H1 (cell line): Measurements from ENCODE around the gene UNC5B. TPM values are rescaled to one million over a fixed set of nuclear protein-coding genes. Genes with fewer than 3 reads are reported as not detected.

Source experiments
- CTCF ChIA-PET: fragments of 300-600 bp; sonication (Branson Sonifier 250); formaldehyde crosslinking; loops from one replicate; lab custom pipeline; 2021; ENCODE audit not compliant: partially characterized antibody; lab: Charles Lee
- POLR2A ChIA-PET: fragments of 300-600 bp; sonication (Branson Sonifier 250); formaldehyde crosslinking; loops from one replicate; lab custom pipeline; 2021; ENCODE audit warnings: inconsistent platforms; ENCODE audit not compliant: partially characterized antibody; lab: Charles Lee
- DNase-seq, 2 experiments: peaks; one replicate each; pipeline versions ENCODE4 v3.0.0 to v3.0.0-alpha.2; 2010 to 2022; ENCODE audit warnings: low spot score in 2 of 2, low read depth in 1 of 2, mixed read lengths in 1 of 2
- FAIRE-seq: peaks from 2 replicates; lab custom pipeline; 2011; peaks lifted over from hg19 to GRCh38; lab: Jason Lieb, UNC
- H2AFZ ChIP-seq: 2 replicates; pipeline ENCODE4 v1.8.1; 2012; ENCODE audit warnings: low read length, inconsistent platforms
- H2AK5ac ChIP-seq: 2 replicates; pipeline ENCODE4 v1.6.1; 2013; ENCODE audit warnings: low read depth, low read length
- H2BK120ac ChIP-seq: replicated peaks from 2 replicates; pipeline ENCODE3; 2013; ENCODE audit warnings: low read depth, low read length, inconsistent platforms
- H2BK12ac ChIP-seq: 2 replicates; pipeline ENCODE4 v1.6.1; 2013; ENCODE audit warnings: low read depth, low read length
- H2BK15ac ChIP-seq: 2 replicates; pipeline ENCODE4 v1.6.1; 2013; ENCODE audit warnings: low read length
- H2BK20ac ChIP-seq: 2 replicates; pipeline ENCODE4 v1.6.1; 2013; ENCODE audit warnings: low read length
- H2BK5ac ChIP-seq: 2 replicates; pipeline ENCODE4 v1.6.1; 2013; ENCODE audit warnings: low read depth, low read length
- H3K14ac ChIP-seq: 2 replicates; pipeline ENCODE4 v1.6.1; 2013; ENCODE audit warnings: inconsistent platforms; ENCODE audit not compliant: insufficient read length
- H3K18ac ChIP-seq: 2 replicates; pipeline ENCODE4 v1.6.1; 2013; ENCODE audit warnings: low read length; ENCODE audit errors: extremely low read depth
- H3K23ac ChIP-seq: 2 replicates; pipeline ENCODE4 v1.6.1; 2013; ENCODE audit warnings: inconsistent platforms; ENCODE audit not compliant: insufficient read length
- H3K23me2 ChIP-seq: 2 replicates; pipeline ENCODE4 v1.6.1; 2013; ENCODE audit warnings: low read depth, low read length
- H3K27ac ChIP-seq: 2 replicates; pipeline ENCODE4 v1.6.1; 2011; ENCODE audit warnings: low read depth, low read length, inconsistent platforms
- H3K27me3 ChIP-seq, 4 experiments: replicated peaks in 1 of 4; 1 replicate in 1 of 4; 2 replicates in 3 of 4; pipeline versions ENCODE4 v1.6.1 to v1.8.1; 2011 to 2013; ENCODE audit warnings: low read length in 3 of 4, mild to moderate bottlenecking in 3 of 4, inconsistent platforms in 2 of 4, mixed read lengths in 2 of 4, moderate library complexity in 1 of 4; ENCODE audit not compliant: control insufficient read depth in 3 of 4, insufficient read depth in 3 of 4; ENCODE audit errors: extremely low read depth in 1 of 4
- H3K36me3 ChIP-seq, 4 experiments: 2 replicates each; pipeline versions ENCODE4 v1.6.1 to v1.8.1; 2011 to 2013; ENCODE audit warnings: mild to moderate bottlenecking in 4 of 4, low read length in 3 of 4, moderate library complexity in 2 of 4, control low read depth in 1 of 4, inconsistent platforms in 1 of 4; ENCODE audit not compliant: insufficient read depth in 4 of 4, control insufficient read depth in 2 of 4
- H3K4ac ChIP-seq: replicated peaks from 2 replicates; pipeline ENCODE3; 2013; ENCODE audit warnings: low read length, low read depth, mixed read lengths, inconsistent platforms; ENCODE audit not compliant: insufficient read length
- H3K4me1 ChIP-seq, 4 experiments: replicated peaks in 1 of 4; 1 replicate in 1 of 4; 2 replicates in 3 of 4; pipeline versions ENCODE4 v1.6.1 to v1.8.1; 2011 to 2013; ENCODE audit warnings: low read length in 3 of 4, inconsistent platforms in 2 of 4, mixed read lengths in 1 of 4; ENCODE audit not compliant: insufficient read depth in 4 of 4, control insufficient read depth in 3 of 4
- H3K4me2 ChIP-seq, 2 experiments: 2 replicates each; pipeline versions ENCODE4 v1.6.1 to v1.8.1; 2011 to 2013; ENCODE audit warnings: low read depth in 2 of 2, low read length in 2 of 2, control low read depth in 1 of 2, inconsistent platforms in 1 of 2, mild to moderate bottlenecking in 1 of 2; ENCODE audit not compliant: insufficient read depth in 1 of 2
- H3K4me3 ChIP-seq, 4 experiments: fragments of 200-600, 300-600 bp in 1 of 4; sonication (generic), shearing (Covaris generic), sonication (Bioruptor Twin) in 1 of 4; 2 replicates each; pipeline versions ENCODE4 v1.5.1 to v1.8.1; 2011 to 2016; ENCODE audit warnings: low read length in 4 of 4, low read depth in 3 of 4, control low read depth in 2 of 4, inconsistent platforms in 2 of 4, mild to moderate bottlenecking in 2 of 4, mixed read lengths in 1 of 4, moderate library complexity in 1 of 4; ENCODE audit not compliant: insufficient read depth in 2 of 4; ENCODE audit errors: extremely low read depth in 1 of 4
- H3K56ac ChIP-seq: replicated peaks from 2 replicates; pipeline ENCODE3; 2013; ENCODE audit warnings: low read depth, mild to moderate bottlenecking, mixed read lengths, low read length, inconsistent platforms; ENCODE audit not compliant: insufficient read length
- H3K79me1 ChIP-seq: 2 replicates; pipeline ENCODE4 v1.6.1; 2013; ENCODE audit warnings: low read depth, low read length, control low read depth
- H3K79me2 ChIP-seq, 2 experiments: 2 replicates each; pipeline versions ENCODE4 v1.6.1 to v1.8.1; 2012 to 2013; ENCODE audit warnings: low read length in 2 of 2, mild to moderate bottlenecking in 2 of 2, inconsistent platforms in 1 of 2; ENCODE audit not compliant: insufficient read depth in 2 of 2, control insufficient read depth in 1 of 2
- H3K9ac ChIP-seq, 4 experiments: replicated peaks in 1 of 4; 1 replicate in 1 of 4; 2 replicates in 3 of 4; pipeline versions ENCODE4 v1.6.1 to v1.8.1; 2011 to 2013; ENCODE audit warnings: low read depth in 3 of 4, low read length in 3 of 4, control low read depth in 2 of 4, mild to moderate bottlenecking in 2 of 4, moderate library complexity in 2 of 4, inconsistent platforms in 1 of 4; ENCODE audit errors: extremely low read depth in 1 of 4
- H3K9me3 ChIP-seq, 2 experiments: 2 replicates each; pipeline versions ENCODE4 v1.6.1 to v1.8.1; 2012 to 2013; ENCODE audit warnings: mild to moderate bottlenecking in 2 of 2, moderate library complexity in 2 of 2, control low read depth in 1 of 2, inconsistent platforms in 1 of 2, low read depth in 1 of 2, low read length in 1 of 2, mixed read lengths in 1 of 2; ENCODE audit not compliant: insufficient read depth in 2 of 2
- H4K20me1 ChIP-seq, 2 experiments: replicated peaks in 1 of 2; 2 replicates each; pipeline versions ENCODE3 to v1.8.1; 2011 to 2013; ENCODE audit warnings: inconsistent platforms in 2 of 2, low read length in 2 of 2, mild to moderate bottlenecking in 1 of 2; ENCODE audit not compliant: insufficient read depth in 2 of 2, control insufficient read depth in 1 of 2
- H4K5ac ChIP-seq: 2 replicates; pipeline ENCODE4 v1.6.1; 2013; ENCODE audit warnings: low read length, low read depth, mixed read lengths, inconsistent platforms; ENCODE audit not compliant: insufficient read length
- H4K8ac ChIP-seq: 2 replicates; pipeline ENCODE4 v1.8.0; 2013; ENCODE audit warnings: mild to moderate bottlenecking, moderate library complexity, low read length, inconsistent platforms; ENCODE audit not compliant: insufficient read depth; ENCODE audit errors: extremely low read depth
- H4K91ac ChIP-seq: replicated peaks from 2 replicates; pipeline ENCODE3; 2013; ENCODE audit warnings: low read length, mixed read lengths, inconsistent platforms; ENCODE audit not compliant: insufficient read length
- CHD2 ChIP-seq: IDR thresholded peaks from 2 replicates; pipeline ENCODE4 v1.6.1; 2012; ENCODE audit warnings: low read length, improper control_type of control experiment
- CTBP2 ChIP-seq: IDR thresholded peaks from 2 replicates; pipeline ENCODE4 v1.7.0; 2011; ENCODE audit warnings: borderline replicate concordance, mild to moderate bottlenecking, moderate library complexity, mixed read lengths, low read length; ENCODE audit not compliant: insufficient read depth, insufficient read length
- EGR1 ChIP-seq: IDR thresholded peaks from 2 replicates; pipeline ENCODE4 v1.6.1; 2011; ENCODE audit warnings: low read depth, low read length, borderline replicate concordance
- EZH2 ChIP-seq: fragments of 200-600 bp; sonication (generic); IDR thresholded peaks from 2 replicates; pipeline ENCODE4 v1.7.1; 2012; ENCODE audit warnings: low read depth, mild to moderate bottlenecking, moderate library complexity, low read length, inconsistent platforms; ENCODE audit not compliant: severe bottlenecking
- GABPA ChIP-seq: IDR thresholded peaks from 2 replicates; pipeline ENCODE4 v1.6.1; 2011; ENCODE audit warnings: mild to moderate bottlenecking, low read length, moderate library complexity, borderline replicate concordance; ENCODE audit not compliant: insufficient read depth
- KDM1A ChIP-seq: fragments of 200-600, 300-600 bp; sonication (generic); IDR thresholded peaks from 2 replicates; pipeline ENCODE4 v1.7.1; 2016; ENCODE audit warnings: mild to moderate bottlenecking, low read length, borderline replicate concordance
- NANOG ChIP-seq: IDR thresholded peaks from 2 replicates; pipeline ENCODE4 v1.6.1; 2011; ENCODE audit warnings: low read length, low read depth, mild to moderate bottlenecking, inconsistent platforms; ENCODE audit not compliant: insufficient read depth, poor library complexity, severe bottlenecking
- PHF8 ChIP-seq: fragments of 200-600 bp; sonication (generic); conservative IDR thresholded peaks from 2 replicates; pipeline ENCODE4 v1.7.1; 2012; ENCODE audit warnings: low read depth, mild to moderate bottlenecking, inconsistent platforms, low read length, moderate library complexity
- POLR2AphosphoS5 ChIP-seq: IDR thresholded peaks from 2 replicates; pipeline ENCODE4 v1.6.1; 2011; ENCODE audit warnings: low read depth, low read length
- RFX5 ChIP-seq: IDR thresholded peaks from 2 replicates; pipeline ENCODE4 v1.6.1; 2011; ENCODE audit warnings: low read depth, low read length, improper control_type of control experiment, borderline replicate concordance
- SIN3A ChIP-seq, 2 experiments: IDR thresholded peaks in 1 of 2; conservative IDR thresholded peaks in 1 of 2; 2 replicates each; pipeline ENCODE4 v1.6.1; 2011 to 2012; ENCODE audit warnings: low read length in 2 of 2, improper control_type of control experiment in 1 of 2, low read depth in 1 of 2, mild to moderate bottlenecking in 1 of 2
- SIX5 ChIP-seq: IDR thresholded peaks from 2 replicates; pipeline ENCODE4 v1.6.1; 2011; ENCODE audit warnings: mild to moderate bottlenecking, low read depth, low read length
- TEAD4 ChIP-seq: IDR thresholded peaks from 2 replicates; pipeline ENCODE4 v1.6.1; 2012; ENCODE audit warnings: low read depth, low read length, inconsistent platforms, mixed read lengths
- WGBS, 2 experiments: shearing (Covaris generic) in 1 of 2; methylation state at CpG; one replicate each; pipeline versions ENCODE4 v1.1.6 to v1.1.7; 2013 to 2015; ENCODE audit warnings: low lambda C conversion rate in 2 of 2, mixed read lengths in 2 of 2, inconsistent platforms in 1 of 2, low coverage in 1 of 2, missing lambda C conversion rate in 1 of 2; ENCODE audit not compliant: insufficient replicate concordance in 2 of 2, insufficient coverage in 1 of 2, insufficient read length in 1 of 2; ENCODE audit errors: extremely low coverage in 1 of 2, missing lambda C conversion rate in 1 of 2; 5-methylcytosine and 5-hydroxymethylcytosine counted together
- polyA plus RNA-seq, 7 experiments: library from polyadenylated mRNA; depleted of rRNA in 3 of 7; stranded (reverse) in 5 of 7; unstranded in 2 of 7; fragments of >200 nt in 5 of 7; fragments of 200-250 nt in 2 of 7; gene quantifications; 1 replicate in 5 of 7; 2 replicates in 1 of 7; 4 replicates in 1 of 7; pipeline versions ENCODE4 v1.2.1 to v1.2.3, GENCODE V29; 2011 to 2013; ENCODE audit warnings: missing spikeins in 2 of 7, mixed read lengths in 2 of 7
- total RNA-seq: library from RNA; stranded (reverse); fragmentation: NEBNext Ultra II Directional; extraction: Animal tissue kit (Norgen Biotek cat#: 25700); gene quantifications from 2 replicates; pipeline ENCODE4 v1.2.1, GENCODE V29; 2021

The UNC5B gene
- total and polyA plus RNA-seq, 2 of the 8 experiments (the other 6 are each of a cell fraction or from before 2014, with no cell fraction given) = 27.9 to 31.8 TPM

- Histone ChIP-seq H2BK12ac (no peak overlapping the region), H3K9ac (no peak overlapping the region), H3K14ac (no peak overlapping the region), H3K4ac (no peak overlapping the region), H2BK5ac (no peak overlapping the region), H4K5ac (no peak overlapping the region), H3K23me2 (no peaks in the 10 kb centered on the region), H3K27me3 (no peaks in the 10 kb centered on the region), H3K79me1 (0 out of 2 replicates have a peak, but pooled peaks cover 6% of the 10 kb centered on the region), H3K56ac (no peak overlapping the region), H3K4me3 (no peak overlapping the region), H4K20me1 (no peaks in the 10 kb centered on the region), H3K36me3 (peaks cover 0 to 8% (median 2%) of the 10 kb centered on the region in 4 experiments; a peak in 3 of 8 replicates), H3K18ac (no peak overlapping the region), H3K4me2 (no peak overlapping the region), H3K4me1 (0 out of 7 replicates have a peak, but pooled peaks cover 0 to 1% (median 0%) of the 10 kb centered on the region in 4 experiments), H3K79me2 (no peaks in the 10 kb centered on the region), H2AK5ac (no peak overlapping the region), H2BK120ac (no peak overlapping the region), H3K27ac (no peak overlapping the region), H3K9me3 (no peaks in the 10 kb centered on the region), H2AFZ (no peak overlapping the region), H4K91ac (no peak overlapping the region), H2BK20ac (no peak overlapping the region), H4K8ac (no peak overlapping the region), H3K23ac (no peak overlapping the region), H2BK15ac (no peak overlapping the region)
- WGBS, 2 experiments = 91% methylated on average over 4 of the region's 4 CpGs; no CpG with 5 or more reads in 1 of the 2 experiments
- ChIA-PET CTCF (interaction anchor here (0.6 to 22.4 kb wide), 7 partner anchors 8 to 1525 kb away, joined by 3 to 401 read pairs (median 5); partner anchors contain the start of gene SLC29A3), POLR2A (no interaction called here)
- FAIRE-seq = no peak
- no peak for DNase-seq
- TF ChIP-seq PHF8 = no peak
- no peak for TF ChIP-seq KDM1A
- TF ChIP-seq RFX5 = no peak
- no peak for TF ChIP-seq NANOG
- TF ChIP-seq TEAD4 = no peak
- no peak for TF ChIP-seq SIX5
- TF ChIP-seq GABPA = no peak
- TF ChIP-seq EZH2 = no peak
- TF ChIP-seq POLR2AphosphoS5 = no peak
- no peak for TF ChIP-seq SIN3A (conservative IDR thresholded peaks at IDR 0.05 in 1 of 2, IDR thresholded peaks at IDR 0.05 in 1 of 2; ENCODE audit: low read depth in 1 of 2, low read length in 2 of 2)
- no peak for TF ChIP-seq CHD2
- no peak for TF ChIP-seq CTBP2
- no peak for TF ChIP-seq EGR1
Measured at GRCh38 chr10:71330789-71331404, 118.5 kb downstream of the UNC5B start.
